Thoracic aorta (tissue), 2 donors: ENCODE measurements around the gene SRXN1. TPM values are rescaled to one million over a fixed set of nuclear protein-coding genes. Genes with fewer than 3 reads are reported as not detected.

Experiments used
- ATAC-seq: fragments of 150-250 bp; one replicate; pipeline ENCODE4 v1.8.0; 2017; ENCODE audit warnings: low read depth; ENCODE audit not compliant: insufficient number of reproducible peaks, low FRiP score
- DNase-seq: peaks from one replicate; pipeline ENCODE4 v3.0.0-alpha.2; 2020; ENCODE audit warnings: low spot score
- H3K27ac ChIP-seq, 2 donors: fragments of 200-600 bp; sonication (generic); 1 replicate in 1 of 2; 2 replicates in 1 of 2; pipeline ENCODE4 v1.5.1; 2016; ENCODE audit warnings: mild to moderate bottlenecking in 2 of 2, moderate library complexity in 2 of 2
- H3K27me3 ChIP-seq: fragments of 200-600 bp; sonication (generic); replicated peaks from 2 replicates; pipeline ENCODE4 v1.6.0; 2016; ENCODE audit warnings: mild to moderate bottlenecking; ENCODE audit not compliant: insufficient read depth
- H3K36me3 ChIP-seq: fragments of 200-600 bp; sonication (generic); one replicate; pipeline ENCODE4 v1.5.1; 2016
- H3K4me1 ChIP-seq, 2 donors: fragments of 200-600 bp; sonication (generic); 1 replicate in 1 of 2; 2 replicates in 1 of 2; pipeline versions ENCODE4 v1.5.1 to v1.6.0; 2016; ENCODE audit warnings: low read depth in 2 of 2, mild to moderate bottlenecking in 1 of 2; ENCODE audit not compliant: control insufficient read depth in 1 of 2
- H3K4me3 ChIP-seq: fragments of 200-600 bp; sonication (generic); 2 replicates; pipeline ENCODE4 v1.5.1; 2016; ENCODE audit warnings: mild to moderate bottlenecking
- H3K9me3 ChIP-seq: fragments of 200-600 bp; sonication (generic); 2 replicates; pipeline ENCODE4 v1.5.1; 2016
- total RNA-seq, 2 donors: library from RNA; depleted of rRNA; stranded (reverse); fragments of >200 nt; gene quantifications; one replicate each; pipeline versions ENCODE4 v1.1.0 to v1.2.3, GENCODE V29; 2016
- TF ChIP-seq, protein P1 (sequence below): fragments of 200-600 bp; sonication (generic); IDR thresholded peaks from one replicate; pipeline ENCODE4 v1.5.1; 2019; ENCODE audit warnings: antibody characterized with exemption

Gene SRXN1
- total RNA-seq, 2 donors from 2014 or later, result 41.7 to 49.4 TPM

- Histone ChIP-seq H3K4me1 (peaks cover 12 to 16% of the 10 kb centered on the region in 2 donors), H3K4me3 (peak overlapping the region; percentile 43), H3K36me3 (no peaks in the 10 kb centered on the region), H3K27ac (no peak overlapping the region), H3K27me3 (peaks cover 10% of the 10 kb centered on the region), H3K9me3 (no peaks in the 10 kb centered on the region)
- TF ChIP-seq, protein P1, sequence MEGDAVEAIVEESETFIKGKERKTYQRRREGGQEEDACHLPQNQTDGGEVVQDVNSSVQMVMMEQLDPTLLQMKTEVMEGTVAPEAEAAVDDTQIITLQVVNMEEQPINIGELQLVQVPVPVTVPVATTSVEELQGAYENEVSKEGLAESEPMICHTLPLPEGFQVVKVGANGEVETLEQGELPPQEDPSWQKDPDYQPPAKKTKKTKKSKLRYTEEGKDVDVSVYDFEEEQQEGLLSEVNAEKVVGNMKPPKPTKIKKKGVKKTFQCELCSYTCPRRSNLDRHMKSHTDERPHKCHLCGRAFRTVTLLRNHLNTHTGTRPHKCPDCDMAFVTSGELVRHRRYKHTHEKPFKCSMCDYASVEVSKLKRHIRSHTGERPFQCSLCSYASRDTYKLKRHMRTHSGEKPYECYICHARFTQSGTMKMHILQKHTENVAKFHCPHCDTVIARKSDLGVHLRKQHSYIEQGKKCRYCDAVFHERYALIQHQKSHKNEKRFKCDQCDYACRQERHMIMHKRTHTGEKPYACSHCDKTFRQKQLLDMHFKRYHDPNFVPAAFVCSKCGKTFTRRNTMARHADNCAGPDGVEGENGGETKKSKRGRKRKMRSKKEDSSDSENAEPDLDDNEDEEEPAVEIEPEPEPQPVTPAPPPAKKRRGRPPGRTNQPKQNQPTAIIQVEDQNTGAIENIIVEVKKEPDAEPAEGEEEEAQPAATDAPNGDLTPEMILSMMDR, result no peak
- no peak for ATAC-seq
- no peak for DNase-seq
These were observed 22.0 kb upstream of the SRXN1 start for GRCh38 chr20:675033-675452.

DNA sequence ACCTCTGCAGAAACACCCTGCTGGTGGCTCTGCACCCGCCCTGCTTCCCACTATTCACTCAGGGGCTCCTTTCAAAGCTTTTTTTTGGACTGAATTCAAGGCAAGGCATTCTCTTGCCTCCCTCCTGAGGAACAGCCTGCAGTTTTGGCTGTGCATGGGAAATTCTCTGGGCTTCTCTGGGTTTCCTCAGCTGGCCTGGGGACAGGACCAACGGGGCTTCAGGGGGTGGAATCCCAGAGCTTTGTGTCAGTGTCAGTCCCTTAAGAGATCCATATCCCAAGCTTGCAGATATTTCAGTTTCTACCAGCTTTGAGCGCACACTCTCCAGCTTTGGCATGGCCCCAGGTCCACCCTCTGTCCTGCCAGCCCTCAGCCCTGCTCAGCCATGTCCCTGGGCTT is 20.6 kb upstream of the SRXN1 start:
- DNase-seq, result no peak
- H3K27me3 ChIP-seq, result peaks cover 10% of the 10 kb centered on the region
- ATAC-seq, result no peak
- H3K4me3 ChIP-seq, result no peak overlapping the region
- no peaks in the 10 kb centered on the region for H3K9me3 ChIP-seq
- TF ChIP-seq, protein P1, result no peak
- H3K4me1 ChIP-seq, result peaks cover 12 to 16% of the 10 kb centered on the region in 2 donors
- no peak overlapping the region for H3K27ac ChIP-seq
- no peaks in the 10 kb centered on the region for H3K36me3 ChIP-seq

- DNase-seq (no peak), ATAC-seq (no peak)
- TF ChIP-seq, protein P1, result no peak
- H3K36me3 ChIP-seq, result no peaks in the 10 kb centered on the region
- H3K9me3 ChIP-seq, result no peaks in the 10 kb centered on the region
- peaks cover 10% of the 10 kb centered on the region for H3K27me3 ChIP-seq
- no peak overlapping the region for H3K27ac ChIP-seq
- H3K4me1 ChIP-seq, result peaks cover 12 to 16% of the 10 kb centered on the region in 2 donors
- no peak overlapping the region for H3K4me3 ChIP-seq
These were observed 20.1 kb upstream of the SRXN1 start for GRCh38 chr20:672963-673602.

DNA sequence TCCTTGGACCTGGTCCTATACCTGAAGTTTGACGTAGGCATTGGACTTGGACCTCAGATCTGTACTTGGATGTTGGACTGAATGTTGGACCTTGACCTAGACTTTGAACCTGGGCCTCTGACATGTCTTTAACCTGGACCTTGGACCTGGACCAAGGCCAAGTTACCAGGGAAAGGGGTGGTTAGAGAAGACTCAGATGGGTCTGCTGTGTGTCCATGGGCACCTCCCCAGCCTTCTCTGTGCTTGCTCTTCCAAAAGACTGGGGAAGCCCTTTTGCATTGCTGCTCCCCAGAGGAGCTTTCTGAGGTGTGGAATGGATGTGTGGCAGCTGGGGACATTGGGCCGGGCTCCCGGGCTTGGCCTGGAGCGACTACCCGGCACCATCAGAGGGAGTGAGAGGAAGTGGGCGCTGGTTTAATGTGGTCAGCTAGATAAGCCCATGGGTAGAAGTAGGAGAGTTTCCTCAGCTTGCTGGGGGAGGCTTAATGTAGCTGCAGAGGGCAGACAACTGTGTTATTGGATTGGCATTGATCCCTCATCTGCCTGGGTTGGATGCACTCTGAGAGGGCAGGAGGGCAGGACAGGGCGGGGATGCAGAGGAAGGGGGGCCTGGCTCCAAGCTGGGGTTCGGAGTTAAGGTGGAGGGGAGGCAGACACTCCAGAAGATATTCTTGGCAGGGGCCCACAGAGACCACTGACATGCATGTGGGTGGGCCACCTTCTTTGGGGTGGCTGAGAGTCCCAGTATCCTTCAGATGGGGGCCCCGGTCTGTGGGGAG is 18.4 kb upstream of the SRXN1 start:
- TF ChIP-seq, protein P1, result no peak
- DNase-seq (no peak), ATAC-seq (no peak)
- Histone ChIP-seq H3K27ac (no peak overlapping the region), H3K4me3 (no peak overlapping the region), H3K36me3 (no peaks in the 10 kb centered on the region), H3K9me3 (no peaks in the 10 kb centered on the region), H3K4me1 (peaks cover 12 to 16% of the 10 kb centered on the region in 2 donors), H3K27me3 (peaks cover 10% of the 10 kb centered on the region)

DNA sequence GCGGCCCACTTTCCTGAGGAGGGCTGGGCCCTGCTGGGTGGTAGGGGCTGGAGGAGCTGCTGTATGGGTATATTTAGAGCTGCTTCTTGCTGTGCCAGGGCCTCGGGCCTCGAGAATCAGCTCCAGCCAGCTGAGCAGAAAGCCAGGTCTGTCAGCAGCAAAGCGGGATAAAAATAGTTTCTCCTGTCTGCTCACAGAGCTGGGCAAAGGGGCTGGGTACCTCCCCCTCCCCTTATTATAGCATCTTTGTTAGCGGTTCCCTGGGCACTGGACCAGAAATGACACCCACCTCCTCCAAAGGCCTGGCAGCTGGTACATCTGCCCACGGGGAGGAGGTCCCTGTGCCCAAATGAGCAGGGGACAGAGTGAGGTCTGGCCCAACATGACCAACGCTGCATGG is 16.6 kb upstream of the SRXN1 start:
- H3K4me1 ChIP-seq, result no peaks in the 10 kb centered on the region
- H3K4me3 ChIP-seq, result no peak overlapping the region
- H3K9me3 ChIP-seq, result no peaks in the 10 kb centered on the region
- DNase-seq (no peak), ATAC-seq (no peak)
- no peaks in the 10 kb centered on the region for H3K36me3 ChIP-seq
- TF ChIP-seq, protein P1, result no peak
- H3K27me3 ChIP-seq, result peaks cover 10% of the 10 kb centered on the region
- H3K27ac ChIP-seq, result no peak overlapping the region
